Left lung (tissue), 10 donors: Measurements from ENCODE around the gene AGMAT. TPM values are rescaled to one million over a fixed set of nuclear protein-coding genes. Genes with fewer than 3 reads are reported as not detected.

Source experiments
- ATAC-seq: fragments of 200-7000 bp; cut with Tn5 transposase; one replicate; pipeline ENCODE4 v1.9.1; 2020; ENCODE audit warnings: moderate library complexity
- DNase-seq, 4 donors: peaks; one replicate each; pipeline ENCODE4 v3.0.0-alpha.2; 2013 to 2020
- H3K27ac ChIP-seq, 2 donors: fragments of 200-600 bp; sonication (generic) in 1 of 2; one replicate each; pipeline versions ENCODE4 v1.5.0 to v1.8.0; 2020 to 2021
- H3K27me3 ChIP-seq, 2 donors: fragments of 200-600 bp; sonication (generic) in 1 of 2; one replicate each; pipeline versions ENCODE4 v1.5.0 to v1.8.0; 2020 to 2021
- H3K36me3 ChIP-seq, 2 donors: fragments of 200-600 bp; sonication (generic) in 1 of 2; one replicate each; pipeline versions ENCODE4 v1.5.0 to v1.8.0; 2020 to 2021
- H3K4me1 ChIP-seq, 2 donors: fragments of 200-600 bp; one replicate each; pipeline ENCODE4 v1.8.0; 2021
- H3K4me3 ChIP-seq, 2 donors: fragments of 200-600 bp; sonication (generic) in 1 of 2; one replicate each; pipeline versions ENCODE4 v1.5.0 to v1.8.0; 2020 to 2021; ENCODE audit warnings: mild to moderate bottlenecking in 1 of 2
- H3K9me3 ChIP-seq, 2 donors: fragments of 200-600 bp; sonication (generic) in 1 of 2; one replicate each; pipeline versions ENCODE4 v1.5.0 to v1.8.0; 2020 to 2021
- intact Hi-C, 2 donors: fragments of 100-400 bp; cut with DNase I; formaldehyde crosslinking; loops; one replicate each; pipeline versions ENCODE4 v1.11.2 to v1.14.2; 2022
- polyA plus RNA-seq, 6 donors: library from polyadenylated mRNA; unstranded; fragments of 120-200 nt; gene quantifications; one replicate each; pipeline ENCODE4 v1.2.1, GENCODE V29; 2013; ENCODE audit not compliant: insufficient read length in 6 of 6
- total RNA-seq, 2 donors: library from RNA; stranded (reverse); fragmentation: NEBNext Ultra II Directional; extraction: Animal tissue kit (Norgen Biotek cat#: 25700); gene quantifications; one replicate each; pipeline ENCODE4 v1.2.1, GENCODE V29; 2021
- TF ChIP-seq, protein P1 (sequence below), 2 donors: fragments of 200-600 bp; sonication (generic) in 1 of 2; IDR thresholded peaks; one replicate each; pipeline versions ENCODE4 v1.5.0 to v1.8.0; 2021; ENCODE audit warnings: antibody characterized with exemption in 2 of 2
- donor health status: DM: no; HTN: yes; CAD: no.
- donor health status: DM: no; HTN: no; CAD: no.

AGMAT gene
- total and polyA plus RNA-seq, 8 donors, result 0.35 to 1.1 (median 0.72) TPM

DNA sequence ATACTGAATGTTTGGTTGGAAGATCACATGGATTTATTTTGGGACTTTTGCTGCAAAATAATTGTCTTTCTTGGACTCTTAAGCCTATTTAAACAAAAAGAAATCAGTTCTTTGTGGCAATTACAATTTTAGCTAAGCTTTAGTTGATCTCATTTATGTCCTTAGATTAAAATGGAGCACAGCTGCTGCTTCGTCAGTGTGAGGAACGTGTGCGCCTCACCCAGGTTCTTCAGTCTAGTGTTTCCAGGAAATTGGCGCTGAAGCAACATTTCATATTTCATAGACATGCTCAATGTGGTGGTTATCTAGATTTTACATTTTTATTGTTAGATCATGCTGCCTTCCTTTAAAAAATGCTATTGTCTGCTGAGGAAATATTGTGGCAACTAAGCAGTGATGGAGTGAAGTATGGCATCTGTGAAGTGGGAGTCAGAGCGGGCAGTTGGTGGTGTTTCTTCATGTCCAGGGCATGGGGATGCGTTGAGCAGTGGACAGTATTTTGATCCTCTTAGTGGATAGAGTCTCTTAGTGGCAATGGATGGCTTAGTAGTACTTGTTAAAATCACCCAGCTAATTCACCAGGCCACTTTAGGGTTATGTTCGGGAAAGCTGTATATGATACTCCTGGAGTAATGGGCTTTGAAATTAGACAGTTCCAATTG lies 38.0 kb upstream of the AGMAT start:
- Histone ChIP-seq H3K36me3 (peaks cover 0 to 14% of the 10 kb centered on the region in 2 donors), H3K27ac (peak overlapping the region in 1 of 2 donors; percentile 19), H3K4me3 (no peak overlapping the region), H3K4me1 (peaks cover 22 to 85% of the 10 kb centered on the region in 2 donors), H3K9me3 (no peaks in the 10 kb centered on the region), H3K27me3 (no peaks in the 10 kb centered on the region)
- DNase-seq, result no peak
- peak; percentile 51 for ATAC-seq
- TF ChIP-seq, protein P1, sequence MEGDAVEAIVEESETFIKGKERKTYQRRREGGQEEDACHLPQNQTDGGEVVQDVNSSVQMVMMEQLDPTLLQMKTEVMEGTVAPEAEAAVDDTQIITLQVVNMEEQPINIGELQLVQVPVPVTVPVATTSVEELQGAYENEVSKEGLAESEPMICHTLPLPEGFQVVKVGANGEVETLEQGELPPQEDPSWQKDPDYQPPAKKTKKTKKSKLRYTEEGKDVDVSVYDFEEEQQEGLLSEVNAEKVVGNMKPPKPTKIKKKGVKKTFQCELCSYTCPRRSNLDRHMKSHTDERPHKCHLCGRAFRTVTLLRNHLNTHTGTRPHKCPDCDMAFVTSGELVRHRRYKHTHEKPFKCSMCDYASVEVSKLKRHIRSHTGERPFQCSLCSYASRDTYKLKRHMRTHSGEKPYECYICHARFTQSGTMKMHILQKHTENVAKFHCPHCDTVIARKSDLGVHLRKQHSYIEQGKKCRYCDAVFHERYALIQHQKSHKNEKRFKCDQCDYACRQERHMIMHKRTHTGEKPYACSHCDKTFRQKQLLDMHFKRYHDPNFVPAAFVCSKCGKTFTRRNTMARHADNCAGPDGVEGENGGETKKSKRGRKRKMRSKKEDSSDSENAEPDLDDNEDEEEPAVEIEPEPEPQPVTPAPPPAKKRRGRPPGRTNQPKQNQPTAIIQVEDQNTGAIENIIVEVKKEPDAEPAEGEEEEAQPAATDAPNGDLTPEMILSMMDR (IDR thresholded peaks at IDR 0.05), result no peak
- intact Hi-C loops, result no loop called here

DNA sequence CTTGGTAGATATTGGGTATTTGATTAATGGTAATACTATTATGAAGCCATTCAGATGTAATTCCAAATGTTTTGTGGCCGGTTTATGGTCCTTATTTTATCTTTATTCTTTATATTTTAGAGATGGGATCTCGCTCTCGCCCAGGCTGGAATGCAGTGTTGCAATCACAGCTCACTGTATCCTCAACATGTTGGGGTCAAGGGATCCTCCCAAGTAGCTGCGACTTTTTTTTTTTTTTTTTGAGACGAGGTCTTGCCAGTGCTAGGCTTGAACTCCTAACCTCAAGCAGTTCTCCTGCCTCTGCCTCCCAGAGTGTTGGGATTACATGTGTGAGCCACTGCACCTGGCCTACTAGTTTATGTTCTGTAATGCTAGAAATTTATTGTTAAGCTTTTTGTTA lies 37.1 kb upstream of the AGMAT start:
- H3K4me3 ChIP-seq, result no peak overlapping the region
- no peaks in the 10 kb centered on the region for H3K27me3 ChIP-seq
- DNase-seq (no peak), ATAC-seq (no peak)
- peak overlapping the region in 1 of 2 donors; percentile 19 for H3K27ac ChIP-seq
- no peaks in the 10 kb centered on the region for H3K9me3 ChIP-seq
- peaks cover 0 to 5% of the 10 kb centered on the region in 2 donors for H3K36me3 ChIP-seq
- H3K4me1 ChIP-seq, result peaks cover 22 to 85% of the 10 kb centered on the region in 2 donors
- TF ChIP-seq, protein P1 (IDR thresholded peaks at IDR 0.05), result no peak
- intact Hi-C loops, result no loop called here

DNA sequence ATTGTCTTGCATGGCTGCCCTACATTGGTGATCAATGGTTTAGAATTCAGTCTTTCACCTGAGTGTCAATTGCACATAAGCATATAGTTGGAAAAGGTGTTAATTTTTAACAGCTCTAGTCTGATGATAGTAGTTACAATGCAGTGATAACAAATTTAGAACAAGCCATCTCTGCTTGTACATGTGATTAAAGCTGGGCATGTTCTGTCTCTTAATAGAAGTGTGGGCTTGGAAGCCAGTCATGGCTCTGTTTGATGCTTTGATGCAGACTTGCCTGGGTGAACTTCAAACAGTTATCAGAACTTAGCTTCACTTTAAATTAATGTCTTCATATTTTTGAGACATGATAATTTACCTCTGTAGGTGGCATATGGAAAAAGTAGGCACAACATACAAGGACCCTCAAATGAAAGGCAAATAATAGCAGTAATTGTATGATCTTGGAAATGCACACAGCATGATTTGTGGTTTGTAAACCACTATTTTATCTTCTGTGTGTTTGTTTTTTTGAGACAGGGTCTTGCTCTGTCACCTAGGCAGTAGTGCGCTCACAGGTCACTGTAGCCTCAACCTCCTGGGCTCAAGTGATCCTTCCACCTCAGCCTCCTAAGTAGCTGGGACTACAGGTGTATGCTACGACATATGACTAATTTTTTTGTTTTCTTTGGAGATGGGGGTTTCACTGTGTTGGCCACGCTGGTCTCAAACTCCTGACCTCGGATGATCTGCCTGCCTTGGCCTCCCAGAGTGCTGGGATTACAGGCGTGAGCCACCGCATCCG lies 36.2 kb upstream of the AGMAT start:
- DNase-seq, result no peak
- Histone ChIP-seq H3K36me3 (no peaks in the 10 kb centered on the region), H3K27me3 (no peaks in the 10 kb centered on the region), H3K27ac (peak overlapping the region in 1 of 2 donors; percentile 98), H3K4me1 (peaks cover 19 to 84% of the 10 kb centered on the region in 2 donors), H3K9me3 (no peaks in the 10 kb centered on the region), H3K4me3 (no peak overlapping the region)
- intact Hi-C loops, result no loop called here
- TF ChIP-seq, protein P1 (IDR thresholded peaks at IDR 0.05), result no peak
- no peak for ATAC-seq

DNA sequence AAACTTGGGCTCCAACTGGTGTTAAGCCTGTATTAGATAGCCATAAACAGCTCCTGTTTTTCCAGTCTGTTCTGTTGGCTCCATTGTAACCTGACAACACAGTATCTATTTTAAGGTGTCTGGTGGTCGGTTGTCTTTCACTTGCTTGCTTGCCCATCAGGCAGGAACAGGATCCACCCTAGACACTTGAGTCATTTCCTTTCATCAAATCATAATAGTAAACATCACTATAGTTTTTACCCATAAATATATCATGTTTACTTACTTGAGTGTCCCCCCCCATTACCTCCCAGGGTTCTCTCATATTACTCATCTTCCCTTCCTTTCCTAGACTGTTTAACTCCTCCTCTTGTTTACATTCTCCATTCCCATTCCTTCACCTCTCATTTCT lies 35.3 kb upstream of the AGMAT start:
- H3K27me3 ChIP-seq, result no peaks in the 10 kb centered on the region
- TF ChIP-seq, protein P1 (IDR thresholded peaks at IDR 0.05), result no peak
- intact Hi-C loops, result no loop called here
- no peaks in the 10 kb centered on the region for H3K9me3 ChIP-seq
- peak overlapping the region; percentile 96 to 98 for H3K27ac ChIP-seq
- H3K36me3 ChIP-seq, result no peaks in the 10 kb centered on the region
- peak overlapping the region in 1 of 2 donors; percentile 92 for H3K4me3 ChIP-seq
- DNase-seq (no peak), ATAC-seq (no peak)
- H3K4me1 ChIP-seq, result peaks cover 19 to 79% of the 10 kb centered on the region in 2 donors
